Measurements from ENCODE around the gene ASCC2. TPM values are rescaled to one million over a fixed set of nuclear protein-coding genes. Genes with fewer than 3 reads are reported as not detected.

Gene ASCC2
- total RNA-seq, 1 donor from 2014 or later = 85.5 TPM

DNA sequence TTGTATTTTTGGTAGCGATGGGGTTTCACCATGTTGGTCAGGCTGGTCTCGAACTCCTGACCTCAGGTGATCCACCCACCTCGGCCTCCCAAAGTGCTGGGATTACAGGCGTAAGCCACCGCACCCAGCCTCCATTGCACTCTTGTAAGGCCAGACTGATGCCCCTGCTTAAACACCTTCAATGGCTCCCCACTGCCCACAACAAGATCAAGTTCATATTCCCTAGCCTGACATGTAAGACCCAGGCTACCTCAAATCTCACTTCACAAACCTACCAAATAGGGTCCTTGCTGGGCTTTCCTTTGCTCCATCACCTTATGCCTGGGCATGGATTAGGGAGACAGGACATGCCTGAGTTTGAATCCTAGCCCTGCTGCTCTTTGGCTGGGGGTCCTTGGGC lies 57.9 kb downstream of the ASCC2 start:
- Mint-ChIP-seq H3K9me3 (ENCODE audit: unreplicated experiment) (no peaks in the 10 kb centered on the region), H3K27me3 (ENCODE audit: unreplicated experiment) (no peaks in the 10 kb centered on the region), H3K36me3 (ENCODE audit: low read depth, unreplicated experiment) (no peaks in the 10 kb centered on the region), H3K4me1 (ENCODE audit: unreplicated experiment) (peaks cover 17% of the 10 kb centered on the region), H3K4me3 (ENCODE audit: unreplicated experiment) (no peak overlapping the region), H3K27ac (ENCODE audit: unreplicated experiment) (no peak overlapping the region)
- DNase-seq (ENCODE audit: low spot score) = no peak
- TF ChIP-seq, protein P1, sequence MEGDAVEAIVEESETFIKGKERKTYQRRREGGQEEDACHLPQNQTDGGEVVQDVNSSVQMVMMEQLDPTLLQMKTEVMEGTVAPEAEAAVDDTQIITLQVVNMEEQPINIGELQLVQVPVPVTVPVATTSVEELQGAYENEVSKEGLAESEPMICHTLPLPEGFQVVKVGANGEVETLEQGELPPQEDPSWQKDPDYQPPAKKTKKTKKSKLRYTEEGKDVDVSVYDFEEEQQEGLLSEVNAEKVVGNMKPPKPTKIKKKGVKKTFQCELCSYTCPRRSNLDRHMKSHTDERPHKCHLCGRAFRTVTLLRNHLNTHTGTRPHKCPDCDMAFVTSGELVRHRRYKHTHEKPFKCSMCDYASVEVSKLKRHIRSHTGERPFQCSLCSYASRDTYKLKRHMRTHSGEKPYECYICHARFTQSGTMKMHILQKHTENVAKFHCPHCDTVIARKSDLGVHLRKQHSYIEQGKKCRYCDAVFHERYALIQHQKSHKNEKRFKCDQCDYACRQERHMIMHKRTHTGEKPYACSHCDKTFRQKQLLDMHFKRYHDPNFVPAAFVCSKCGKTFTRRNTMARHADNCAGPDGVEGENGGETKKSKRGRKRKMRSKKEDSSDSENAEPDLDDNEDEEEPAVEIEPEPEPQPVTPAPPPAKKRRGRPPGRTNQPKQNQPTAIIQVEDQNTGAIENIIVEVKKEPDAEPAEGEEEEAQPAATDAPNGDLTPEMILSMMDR (IDR thresholded peaks at IDR 0.05; ENCODE audit: unreplicated experiment) = no peak

DNA sequence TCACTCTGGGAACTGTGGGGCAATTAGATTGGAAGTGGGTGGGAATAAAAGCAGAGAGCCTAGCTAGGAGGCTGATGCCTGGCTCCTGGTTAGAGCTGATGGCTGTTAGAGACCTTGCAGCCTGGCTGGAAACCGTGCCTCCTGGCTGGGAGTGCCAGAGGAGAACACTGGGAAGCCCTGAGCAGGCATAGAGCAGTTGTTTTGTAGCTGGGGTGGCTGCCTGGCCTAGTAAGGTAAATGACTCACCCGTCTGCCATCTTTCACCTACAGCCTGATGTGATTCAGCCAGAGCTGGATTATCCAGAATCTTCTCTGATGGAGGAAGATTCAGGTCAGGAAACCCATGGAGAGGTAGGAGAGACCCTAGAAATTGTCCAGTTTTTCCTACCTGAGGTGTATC lies 64.8 kb downstream of the ASCC2 start:
- Mint-ChIP-seq H3K4me3 (ENCODE audit: unreplicated experiment) (no peak overlapping the region), H3K9me3 (ENCODE audit: unreplicated experiment) (no peaks in the 10 kb centered on the region), H3K36me3 (ENCODE audit: low read depth, unreplicated experiment) (peaks cover 4% of the 10 kb centered on the region), H3K4me1 (ENCODE audit: unreplicated experiment) (peaks cover 3% of the 10 kb centered on the region), H3K27me3 (ENCODE audit: unreplicated experiment) (no peaks in the 10 kb centered on the region), H3K27ac (ENCODE audit: unreplicated experiment) (no peak overlapping the region)
- DNase-seq (ENCODE audit: low spot score) = no peak
- TF ChIP-seq, protein P1 (IDR thresholded peaks at IDR 0.05; ENCODE audit: unreplicated experiment) = no peak

DNA sequence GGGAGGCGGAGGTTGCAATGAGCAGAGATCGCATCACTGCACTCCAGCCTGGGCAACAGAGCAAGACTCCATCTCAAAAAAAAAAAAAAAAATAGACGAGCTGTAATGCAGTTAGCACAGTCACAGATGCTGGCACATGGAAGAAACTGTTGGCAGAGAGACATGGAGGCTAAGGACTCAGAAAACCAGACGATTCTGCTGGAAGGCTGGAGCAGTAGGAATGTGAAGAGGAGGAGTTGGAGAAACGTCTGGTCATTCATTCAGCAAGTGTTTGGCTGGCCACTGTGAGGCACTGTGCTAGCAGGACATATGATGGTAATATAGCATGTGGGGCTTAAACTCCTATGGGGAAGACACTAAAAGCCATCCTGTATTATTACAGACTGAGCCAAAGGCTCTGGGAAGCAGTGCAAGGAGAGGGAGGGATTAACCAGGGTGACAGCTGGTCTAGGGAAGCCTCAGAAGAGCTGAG lies 65.9 kb downstream of the ASCC2 start:
- no peak for DNase-seq (ENCODE audit: low spot score)
- Mint-ChIP-seq H3K4me3 (ENCODE audit: unreplicated experiment) (no peak overlapping the region), H3K4me1 (ENCODE audit: unreplicated experiment) (peaks cover 14% of the 10 kb centered on the region), H3K36me3 (ENCODE audit: low read depth, unreplicated experiment) (peaks cover 4% of the 10 kb centered on the region), H3K27ac (ENCODE audit: unreplicated experiment) (no peak overlapping the region), H3K9me3 (ENCODE audit: unreplicated experiment) (no peaks in the 10 kb centered on the region), H3K27me3 (ENCODE audit: unreplicated experiment) (no peaks in the 10 kb centered on the region)
- TF ChIP-seq, protein P1 (IDR thresholded peaks at IDR 0.05; ENCODE audit: unreplicated experiment) = no peak

DNA sequence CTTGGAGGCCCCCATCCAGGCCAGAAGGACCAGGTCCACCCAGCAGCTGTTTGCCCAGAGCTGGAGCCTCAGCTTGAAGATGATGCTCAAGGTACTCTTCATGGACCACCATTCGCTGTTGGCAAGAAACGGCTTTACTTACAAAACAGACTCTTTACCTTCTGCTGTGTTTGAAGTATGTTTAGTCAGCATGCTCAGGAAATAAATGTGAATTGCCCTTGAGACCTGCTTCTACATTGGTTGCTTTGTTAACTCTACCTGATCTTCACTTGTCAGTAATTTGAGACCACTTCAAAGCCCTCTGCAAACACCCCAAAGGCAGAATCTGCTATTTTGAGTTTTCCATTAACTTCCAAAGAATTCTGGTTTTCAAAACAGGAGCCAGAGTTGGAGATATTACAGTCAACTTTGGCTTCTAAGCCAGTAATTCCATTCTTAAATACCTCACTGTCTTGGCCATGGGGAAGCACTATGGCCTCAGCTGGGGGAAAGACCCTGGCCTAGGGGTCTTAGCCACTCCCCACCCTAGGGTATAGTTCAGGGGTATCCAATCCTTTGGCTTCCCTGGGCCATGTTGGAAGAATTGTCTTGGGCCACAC lies 68.3 kb downstream of the ASCC2 start:
- no peak overlapping the region for H3K4me3 Mint-ChIP-seq (ENCODE audit: unreplicated experiment)
- peaks cover 4% of the 10 kb centered on the region for H3K36me3 Mint-ChIP-seq (ENCODE audit: low read depth, unreplicated experiment)
- H3K9me3 Mint-ChIP-seq (ENCODE audit: unreplicated experiment) = no peaks in the 10 kb centered on the region
- TF ChIP-seq, protein P1 (IDR thresholded peaks at IDR 0.05; ENCODE audit: unreplicated experiment) = no peak
- peaks cover 24% of the 10 kb centered on the region for H3K4me1 Mint-ChIP-seq (ENCODE audit: unreplicated experiment)
- no peak overlapping the region for H3K27ac Mint-ChIP-seq (ENCODE audit: unreplicated experiment)
- DNase-seq (ENCODE audit: low spot score) = no peak
- H3K27me3 Mint-ChIP-seq (ENCODE audit: unreplicated experiment) = peaks cover 3% of the 10 kb centered on the region

DNA sequence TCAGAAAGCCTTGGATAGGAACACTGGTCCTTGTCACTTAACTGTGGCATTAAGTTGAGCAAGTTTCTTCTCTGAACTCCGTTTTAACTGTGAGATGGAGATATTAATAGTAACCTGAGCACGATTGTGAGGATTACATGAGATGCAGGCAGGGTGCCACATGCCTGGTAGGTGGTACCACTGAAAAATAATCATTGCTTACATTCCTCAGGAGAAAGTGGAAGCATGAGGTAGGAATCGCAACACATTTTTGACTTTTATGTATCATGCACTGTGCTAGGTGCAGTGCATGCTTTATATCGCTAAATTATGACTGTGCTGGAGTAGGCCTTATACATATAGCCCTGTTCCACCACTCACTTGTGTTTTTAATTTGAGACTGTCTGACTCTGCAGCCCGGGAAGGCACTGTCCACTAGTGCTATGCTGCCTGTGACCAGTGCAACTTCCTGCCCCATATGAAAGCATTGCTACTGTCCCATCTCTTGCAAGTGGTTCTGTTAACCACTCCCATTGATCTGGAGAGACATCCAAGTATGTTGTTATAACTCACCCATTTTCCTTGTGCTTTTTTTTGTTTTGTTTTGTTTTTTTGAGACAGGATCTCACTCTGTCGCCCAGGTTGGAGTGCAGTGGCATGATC lies 69.9 kb downstream of the ASCC2 start:
- Mint-ChIP-seq H3K4me3 (ENCODE audit: unreplicated experiment) (peak overlapping the region; percentile 100), H3K27ac (ENCODE audit: unreplicated experiment) (peak overlapping the region; percentile 64), H3K27me3 (ENCODE audit: unreplicated experiment) (peaks cover 3% of the 10 kb centered on the region), H3K36me3 (ENCODE audit: low read depth, unreplicated experiment) (peaks cover 4% of the 10 kb centered on the region), H3K4me1 (ENCODE audit: unreplicated experiment) (peaks cover 24% of the 10 kb centered on the region), H3K9me3 (ENCODE audit: unreplicated experiment) (no peaks in the 10 kb centered on the region)
- TF ChIP-seq, protein P1 (IDR thresholded peaks at IDR 0.05; ENCODE audit: unreplicated experiment) = no peak
- DNase-seq (ENCODE audit: low spot score) = no peak

Measured in endothelial cell (in vitro differentiated cells).